HFFc6 (cell line): ENCODE data around the gene DPEP1. TPM values are rescaled to one million over a fixed set of nuclear protein-coding genes. Genes with fewer than 3 reads are reported as not detected.

ENCODE experiments used
- DNase-seq: peaks from one replicate; pipeline ENCODE4 v3.0.0-alpha.2; 2018
- H3K27ac Mint-ChIP-seq: 2 replicates; pipeline ENCODE4 v1.8.0; 2020; ENCODE audit warnings: mild to moderate bottlenecking, mixed read lengths
- H3K27me3 Mint-ChIP-seq: 2 replicates; pipeline ENCODE4 v1.8.0; 2021; ENCODE audit warnings: mild to moderate bottlenecking, moderate library complexity, mixed read lengths; ENCODE audit not compliant: insufficient read depth
- H3K36me3 Mint-ChIP-seq: 2 replicates; pipeline ENCODE4 v1.8.0; 2021; ENCODE audit warnings: low read depth, mixed read lengths
- H3K4me1 Mint-ChIP-seq: 2 replicates; pipeline ENCODE4 v1.8.0; 2020; ENCODE audit warnings: low read depth, mixed read lengths
- H3K4me3 Mint-ChIP-seq: 2 replicates; pipeline ENCODE4 v1.8.0; 2020; ENCODE audit warnings: mild to moderate bottlenecking, moderate library complexity, mixed read lengths
- H3K9me3 Mint-ChIP-seq: 2 replicates; pipeline ENCODE4 v1.8.0; 2020; ENCODE audit warnings: mild to moderate bottlenecking, mixed read lengths
- total RNA-seq, 6 experiments: library from RNA; stranded (reverse); fragmentation: NEBNext Ultra II Directional; extraction: Animal tissue kit (Norgen Biotek cat#: 25700); gene quantifications; 2 replicates in 1 of 6; 3 replicates in 5 of 6; pipeline ENCODE4 v1.2.3, GENCODE V29; 2021
- TF ChIP-seq, protein P1 (sequence below): fragments of 200-600 bp; sonication (generic); IDR thresholded peaks from 2 replicates; pipeline ENCODE4 v1.5.0; 2021; ENCODE audit warnings: antibody characterized with exemption, mild to moderate bottlenecking

DPEP1 gene
- total RNA-seq, 6 experiments from 2014 or later = not detected

DNA sequence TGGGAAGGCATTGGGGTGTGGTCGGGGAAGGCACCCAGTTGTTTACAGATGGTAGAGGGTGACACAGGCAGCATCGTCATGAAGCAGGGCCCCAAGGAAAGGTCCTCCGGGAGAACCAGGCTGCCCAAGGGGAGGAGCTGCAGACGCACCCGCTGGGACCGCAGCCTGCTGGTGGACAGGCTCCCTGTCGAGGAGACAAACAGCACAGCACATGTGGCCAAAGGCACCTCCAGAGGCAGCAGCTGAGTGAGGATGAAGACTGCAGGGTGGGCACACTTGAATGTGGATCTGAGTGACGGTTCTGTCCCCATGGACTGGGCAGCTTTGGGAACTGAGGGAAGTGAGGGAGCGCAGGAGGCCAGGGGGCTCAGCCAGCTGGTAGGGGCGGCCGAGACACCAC lies 31.7 kb downstream of the DPEP1 start:
- Mint-ChIP-seq H3K4me1 (peaks cover 10% of the 10 kb centered on the region), H3K36me3 (peaks cover 16% of the 10 kb centered on the region), H3K4me3 (no peak overlapping the region), H3K27me3 (no peaks in the 10 kb centered on the region; the same call in 1 of the 2 replicates), H3K9me3 (peaks cover 5% of the 10 kb centered on the region), H3K27ac (no peak overlapping the region)
- DNase-seq = no peak
- TF ChIP-seq, protein P1, sequence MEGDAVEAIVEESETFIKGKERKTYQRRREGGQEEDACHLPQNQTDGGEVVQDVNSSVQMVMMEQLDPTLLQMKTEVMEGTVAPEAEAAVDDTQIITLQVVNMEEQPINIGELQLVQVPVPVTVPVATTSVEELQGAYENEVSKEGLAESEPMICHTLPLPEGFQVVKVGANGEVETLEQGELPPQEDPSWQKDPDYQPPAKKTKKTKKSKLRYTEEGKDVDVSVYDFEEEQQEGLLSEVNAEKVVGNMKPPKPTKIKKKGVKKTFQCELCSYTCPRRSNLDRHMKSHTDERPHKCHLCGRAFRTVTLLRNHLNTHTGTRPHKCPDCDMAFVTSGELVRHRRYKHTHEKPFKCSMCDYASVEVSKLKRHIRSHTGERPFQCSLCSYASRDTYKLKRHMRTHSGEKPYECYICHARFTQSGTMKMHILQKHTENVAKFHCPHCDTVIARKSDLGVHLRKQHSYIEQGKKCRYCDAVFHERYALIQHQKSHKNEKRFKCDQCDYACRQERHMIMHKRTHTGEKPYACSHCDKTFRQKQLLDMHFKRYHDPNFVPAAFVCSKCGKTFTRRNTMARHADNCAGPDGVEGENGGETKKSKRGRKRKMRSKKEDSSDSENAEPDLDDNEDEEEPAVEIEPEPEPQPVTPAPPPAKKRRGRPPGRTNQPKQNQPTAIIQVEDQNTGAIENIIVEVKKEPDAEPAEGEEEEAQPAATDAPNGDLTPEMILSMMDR = no peak

DNA sequence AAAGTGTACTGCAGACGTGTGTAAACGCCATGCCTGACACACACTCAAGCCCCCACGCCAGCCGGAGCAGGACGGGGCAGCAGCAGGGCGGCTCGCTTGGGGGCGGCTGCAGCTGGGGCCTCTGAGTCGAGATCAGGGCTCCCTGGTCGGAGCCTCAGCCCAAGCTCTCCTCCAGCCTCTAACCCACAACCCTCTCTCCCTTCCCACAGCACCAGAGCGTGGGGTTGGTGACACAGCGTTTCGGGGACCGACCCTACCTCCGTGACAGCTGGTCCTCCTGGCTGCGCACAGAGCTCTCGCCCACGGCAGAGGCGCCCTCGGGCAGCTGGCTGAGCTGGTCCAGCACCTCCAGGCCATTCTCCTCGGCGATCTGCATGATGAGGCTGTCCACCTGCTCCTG lies 32.8 kb downstream of the DPEP1 start:
- Mint-ChIP-seq H3K4me3 (no peak overlapping the region), H3K27ac (no peak overlapping the region), H3K9me3 (peaks cover 5% of the 10 kb centered on the region), H3K36me3 (peaks cover 23% of the 10 kb centered on the region), H3K4me1 (0 out of 2 replicates have a peak, but pooled peaks cover under 1% of the 10 kb centered on the region), H3K27me3 (no peaks in the 10 kb centered on the region; the same call in 1 of the 2 replicates)
- TF ChIP-seq, protein P1 = no peak
- no peak for DNase-seq

DNA sequence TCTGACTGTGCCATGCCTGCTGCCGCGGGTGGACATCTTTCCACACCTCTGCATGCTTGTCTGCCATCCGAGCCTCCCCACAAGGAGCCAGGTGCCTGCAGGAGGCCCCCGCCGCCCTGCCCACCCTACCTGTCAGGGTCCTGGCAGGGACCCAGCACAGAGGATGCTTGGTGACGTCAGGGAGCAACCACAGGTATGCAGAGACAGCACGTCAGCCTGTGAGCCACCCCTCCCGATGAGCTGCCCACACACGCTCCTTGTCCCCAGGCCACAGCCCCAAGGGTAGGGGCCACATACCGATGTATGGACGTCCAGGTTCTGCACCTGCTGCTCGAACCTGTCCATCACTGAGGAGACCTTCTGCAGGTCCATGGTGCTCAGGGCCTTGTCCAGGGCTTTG lies 33.5 kb downstream of the DPEP1 start:
- Mint-ChIP-seq H3K9me3 (peaks cover 5% of the 10 kb centered on the region), H3K36me3 (peaks cover 23% of the 10 kb centered on the region), H3K27me3 (no peaks in the 10 kb centered on the region; the same call in 1 of the 2 replicates), H3K27ac (no peak overlapping the region), H3K4me3 (no peak overlapping the region), H3K4me1 (no peaks in the 10 kb centered on the region)
- TF ChIP-seq, protein P1 = no peak
- no peak for DNase-seq

DNA sequence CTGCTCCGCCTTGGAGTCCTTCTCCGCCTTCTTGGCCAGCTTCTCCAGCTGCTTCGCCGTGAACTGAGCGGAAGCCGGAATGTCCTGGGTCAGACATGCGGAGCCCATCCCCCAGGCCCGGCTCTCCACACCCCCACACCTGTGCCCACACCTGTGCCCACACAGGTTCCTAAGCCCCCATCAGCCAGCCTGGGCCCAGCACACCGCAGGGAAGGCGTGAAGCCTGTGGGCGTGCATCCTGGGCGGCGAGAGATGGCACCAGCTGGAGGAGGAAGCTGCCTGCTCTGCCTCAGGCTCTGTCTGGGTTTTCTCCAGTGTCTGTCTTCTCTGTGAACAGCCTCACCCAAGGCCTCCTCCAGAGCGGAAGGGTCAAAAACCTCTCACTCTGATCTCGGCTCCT lies 38.1 kb downstream of the DPEP1 start:
- TF ChIP-seq, protein P1 = no peak
- Mint-ChIP-seq H3K4me3 (no peak overlapping the region), H3K36me3 (peaks cover 25% of the 10 kb centered on the region), H3K27ac (no peak overlapping the region), H3K4me1 (no peaks in the 10 kb centered on the region), H3K27me3 (no peaks in the 10 kb centered on the region), H3K9me3 (peaks cover 5% of the 10 kb centered on the region)
- no peak for DNase-seq

DNA sequence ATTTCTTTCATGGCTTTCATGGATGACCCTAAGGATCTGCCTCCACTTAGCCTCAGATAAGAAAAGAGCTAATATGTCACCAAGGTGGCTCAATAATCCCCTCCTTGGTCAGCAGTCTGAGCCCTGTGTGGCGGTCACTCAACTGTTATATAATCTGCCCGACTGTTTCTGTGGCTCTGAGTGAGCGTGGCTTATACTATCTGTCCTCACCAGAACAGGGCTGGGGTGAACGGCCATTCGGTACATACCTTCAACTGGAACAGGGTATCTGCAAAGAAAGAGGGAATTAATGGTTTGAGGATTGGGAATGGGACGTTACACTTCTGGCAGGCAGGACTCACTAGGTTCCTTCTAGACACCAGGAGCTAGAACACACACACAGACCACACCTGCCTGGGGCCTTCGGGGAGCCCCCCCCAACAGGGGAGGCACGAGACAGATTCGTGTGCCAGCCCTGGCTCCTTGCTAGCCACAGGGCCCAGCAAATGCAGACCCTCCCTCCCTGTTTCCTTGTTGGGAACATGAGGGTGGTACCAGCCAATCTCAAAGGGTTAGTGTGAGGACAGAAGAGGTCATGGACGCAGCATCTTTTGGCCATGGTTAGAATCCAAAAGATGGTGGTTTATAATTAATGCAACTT lies 40.3 kb downstream of the DPEP1 start:
- DNase-seq = no peak
- peaks cover 7% of the 10 kb centered on the region for H3K4me1 Mint-ChIP-seq

More for the DNA sequence above, 40.3 kb downstream of the DPEP1 start:
- Mint-ChIP-seq H3K36me3 (peaks cover 25% of the 10 kb centered on the region), H3K4me3 (no peak overlapping the region), H3K9me3 (peaks cover under 1% of the 10 kb centered on the region), H3K27me3 (peaks cover 2% of the 10 kb centered on the region), H3K27ac (no peak overlapping the region)
- TF ChIP-seq, protein P1 = no peak
